NCI-H2227 treated with DMSO at 0.1 percent for 48 hours (cell line): ENCODE data around the gene IL27RA.
A peak's percentile ranks its signal among the peaks of the same experiment; 100 is the strongest.

Experiments used
- DNase-seq: peaks from one replicate; lab custom pipeline; 2025; lab: John Stamatoyannopoulos, UW

Gene IL27RA

DNA sequence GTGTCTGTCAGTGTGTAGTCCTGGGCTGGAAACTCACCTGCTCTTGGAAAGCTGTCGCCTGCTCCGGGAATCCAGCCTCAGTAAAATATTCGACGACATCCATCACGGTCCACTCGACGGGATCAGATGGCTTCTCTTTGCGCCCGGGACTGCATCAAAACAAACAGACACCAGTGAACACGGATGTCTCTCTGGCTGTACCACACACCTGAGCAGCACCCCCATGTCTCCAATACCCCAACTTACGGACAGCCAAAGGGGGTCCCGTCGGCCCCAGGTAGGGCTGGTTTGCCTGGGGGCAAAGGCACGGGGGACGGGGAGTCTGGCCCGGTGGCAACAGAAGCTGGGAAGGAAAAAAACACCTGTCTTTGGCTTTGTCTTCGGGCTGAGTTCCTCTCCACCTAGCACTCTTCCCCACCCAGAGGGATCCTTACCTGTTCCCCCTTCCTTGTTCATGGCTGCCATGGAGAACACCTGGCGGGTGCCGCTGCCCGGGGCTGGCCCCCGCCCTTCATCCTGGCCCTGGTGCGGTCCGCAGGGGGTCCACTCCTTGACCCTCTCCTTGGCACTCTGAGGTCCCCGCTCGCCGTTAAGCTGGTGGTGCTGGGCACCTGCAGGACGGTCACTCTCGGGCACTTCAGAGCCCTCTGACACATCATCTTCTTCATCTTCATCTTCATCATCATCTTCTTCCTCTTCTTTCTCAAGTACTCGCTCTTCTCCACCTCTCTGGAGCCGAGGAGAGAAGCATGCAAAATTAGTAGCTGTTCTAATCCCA is 57.3 kb downstream of the IL27RA start:
- no peak for DNase-seq

DNA sequence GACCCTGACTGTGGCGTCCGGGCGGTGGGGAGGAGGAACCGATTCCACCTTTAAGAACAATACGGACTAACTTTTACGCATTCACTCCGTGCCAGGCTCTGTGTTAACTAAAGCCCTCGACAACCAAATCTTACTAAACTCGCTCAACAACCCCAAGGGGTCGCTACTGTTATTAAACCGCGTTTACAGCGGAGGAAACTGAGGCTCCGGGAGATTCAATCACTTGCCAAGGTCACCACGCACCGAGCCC is 57.8 kb downstream of the IL27RA start:
- DNase-seq, result no peak

DNA sequence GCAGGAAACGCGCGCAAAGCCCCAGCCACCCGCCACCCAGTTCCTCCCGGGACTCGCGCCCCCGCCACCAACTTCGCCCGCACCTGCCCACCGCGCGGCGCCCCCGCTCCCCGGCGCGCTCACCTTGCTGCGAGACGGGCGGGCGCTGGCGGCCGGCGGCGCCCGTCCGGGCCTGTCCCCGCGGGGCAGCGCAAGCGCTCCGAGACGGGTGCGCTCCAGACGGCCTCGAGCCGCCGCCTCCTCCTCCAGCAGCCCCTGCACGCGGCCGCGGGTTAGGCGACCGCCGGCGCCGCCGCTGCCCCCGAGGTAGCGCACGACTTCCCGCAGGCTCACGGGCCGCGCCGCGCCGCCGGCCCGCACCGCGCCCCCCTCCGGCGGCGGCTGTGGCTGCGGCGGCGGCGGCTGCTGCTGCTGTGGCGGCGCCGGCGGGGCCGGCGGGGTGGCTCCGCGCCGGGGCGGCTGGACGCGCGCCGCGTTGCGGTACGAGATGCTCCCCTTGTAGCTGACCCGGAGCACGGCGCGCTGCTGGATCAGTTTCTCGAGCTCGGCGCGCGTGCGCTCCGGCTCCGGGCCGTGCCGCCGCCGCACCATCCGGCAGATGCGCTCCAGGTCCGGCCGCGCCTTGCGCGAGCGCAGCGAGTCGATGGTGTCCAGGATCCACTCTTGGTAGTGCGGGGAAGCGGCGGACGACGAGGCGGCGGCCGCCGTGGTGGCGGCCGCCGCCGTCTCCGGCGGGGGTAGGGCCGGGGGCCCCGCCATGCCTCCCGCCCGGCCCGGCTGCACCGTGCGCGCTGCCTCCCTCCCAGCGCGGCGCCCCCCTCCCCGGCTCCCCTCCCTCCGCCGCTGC is 58.3 kb downstream of the IL27RA start:
- DNase-seq, result no peak

DNA sequence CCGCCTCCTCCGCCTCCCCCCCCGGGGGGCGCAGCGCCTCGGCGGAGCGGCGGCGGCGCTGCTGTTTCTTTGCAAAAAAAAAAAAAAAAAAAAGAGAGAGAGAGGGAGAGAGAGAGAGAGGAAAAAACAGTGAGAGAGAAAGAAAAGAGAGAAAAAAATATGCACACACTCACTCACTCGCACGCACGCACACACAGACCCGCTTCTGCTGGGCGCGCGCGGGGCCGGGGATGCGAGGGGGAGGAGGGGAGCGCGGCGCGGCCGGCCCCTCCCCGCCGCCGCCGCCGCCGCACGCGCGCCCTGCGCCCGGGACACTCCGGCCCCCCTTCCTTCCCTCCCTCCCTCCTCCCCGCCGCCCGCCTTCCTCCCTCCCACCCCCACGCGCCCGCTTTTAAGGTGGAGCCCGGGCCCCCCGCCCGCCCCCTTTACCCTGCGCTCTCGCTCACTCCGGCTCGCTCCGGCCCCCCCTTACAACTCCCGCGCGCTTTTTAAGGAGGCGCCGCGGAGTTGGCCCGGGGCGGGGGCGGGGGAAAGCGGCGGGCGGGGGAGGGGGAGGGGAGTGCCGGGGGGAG is 59.0 kb downstream of the IL27RA start, which contains the start of gene SAMD1:
Gene SAMD1 (minus strand): TSS at position 243 of the 572 bp plus-strand sequence.
- peak; percentile 70 for DNase-seq

DNA sequence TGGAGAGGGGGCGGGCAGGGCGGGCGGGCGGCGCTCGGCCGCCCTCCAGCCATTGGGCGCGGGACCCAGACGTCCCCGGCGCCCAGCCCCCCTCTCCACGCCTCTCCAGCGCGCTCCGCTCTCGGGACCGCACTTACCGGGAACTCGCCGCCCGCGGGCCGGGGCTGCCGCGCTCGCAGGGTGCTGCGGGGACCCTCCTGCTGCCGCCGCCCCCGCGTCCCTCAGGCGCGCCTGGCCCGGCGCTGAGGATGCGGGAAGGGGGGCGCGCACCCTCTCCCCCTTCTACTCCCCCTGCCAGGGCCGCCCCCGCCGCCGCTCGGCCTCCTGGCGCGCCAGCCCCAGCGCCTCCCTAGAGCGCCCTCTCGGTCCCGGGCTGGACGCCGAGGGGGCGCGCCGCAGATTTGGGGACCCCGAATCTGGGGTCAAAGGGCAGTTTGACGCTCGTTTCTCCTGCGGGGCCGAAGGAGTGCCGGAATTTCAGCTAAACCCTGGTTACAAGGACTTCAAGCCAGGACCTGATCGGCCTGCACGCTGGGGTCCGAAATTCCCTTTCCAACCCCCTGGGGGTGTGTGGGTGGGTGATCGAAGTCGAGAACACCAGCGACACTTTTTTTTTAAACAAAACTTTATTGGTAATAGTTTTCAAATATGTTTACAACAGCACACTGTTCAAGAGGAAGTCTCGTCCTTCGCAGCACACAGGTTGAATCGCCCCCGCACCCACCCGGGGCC is 59.7 kb downstream of the IL27RA start:
- peak; percentile 11 for DNase-seq

DNA sequence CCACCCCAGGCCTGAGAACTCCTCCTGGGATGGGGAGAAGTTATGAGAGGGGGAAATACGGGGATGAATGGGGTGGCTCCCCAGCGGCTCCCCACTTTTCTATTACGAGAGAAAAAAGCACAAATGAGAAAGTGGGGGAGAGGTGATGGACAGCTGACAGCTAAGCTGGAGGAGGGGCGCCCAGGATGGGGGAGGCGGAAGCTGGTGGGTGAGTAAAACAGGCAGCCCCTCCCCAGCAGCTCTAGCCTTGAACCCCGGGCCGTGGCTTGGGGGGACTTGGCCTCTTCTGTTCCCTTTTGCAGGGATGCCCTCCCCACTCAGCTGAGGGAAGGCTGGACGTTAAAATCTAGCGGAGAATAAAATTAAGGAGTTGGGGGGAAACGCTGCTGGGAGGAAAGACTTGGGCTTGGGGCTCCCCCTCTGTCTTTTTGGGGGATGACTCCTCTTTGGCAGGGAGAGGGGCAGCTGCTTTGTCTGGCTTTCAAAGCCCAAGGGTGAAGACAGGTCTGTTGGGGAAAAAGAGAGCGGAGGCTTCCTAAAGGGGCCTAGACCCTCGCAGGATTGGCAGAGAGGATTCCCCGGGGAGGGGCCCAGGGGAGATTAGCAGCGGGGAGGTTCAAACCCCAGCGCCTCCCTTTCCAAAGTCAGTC is 60.4 kb downstream of the IL27RA start:
- DNase-seq, result no peak

DNA sequence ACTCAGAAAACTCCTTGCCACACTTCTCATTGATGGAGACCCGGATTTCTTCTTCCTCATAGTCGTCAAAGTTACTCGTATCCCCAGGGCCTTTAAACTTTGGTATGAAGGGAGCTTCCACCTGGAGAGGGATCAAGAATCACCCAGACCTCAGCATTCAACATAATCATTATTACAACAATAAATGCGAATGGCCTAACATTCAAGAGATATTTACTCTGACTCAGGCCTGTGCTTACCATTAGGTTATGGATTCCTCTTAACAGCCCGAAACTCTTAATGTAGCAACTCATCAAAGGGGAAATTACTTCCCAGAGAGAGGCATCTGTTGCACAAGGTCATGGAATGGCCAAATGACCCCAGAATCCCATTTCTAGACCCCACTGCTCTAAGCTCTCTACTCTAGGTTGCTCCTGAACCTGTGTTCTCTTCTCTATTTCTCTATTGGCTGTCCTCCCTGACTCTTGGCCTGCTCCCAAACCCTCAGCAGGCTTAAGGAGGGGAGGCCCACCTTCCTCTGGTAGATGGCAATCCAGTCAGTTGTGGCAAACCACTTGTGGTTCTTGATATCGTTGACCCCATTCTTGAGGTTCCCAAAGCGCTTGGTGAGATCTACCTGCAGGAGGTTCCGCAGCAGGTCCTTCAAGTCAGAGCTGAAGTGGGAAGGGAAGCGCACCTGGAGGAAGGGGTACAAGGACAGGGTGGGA is 61.7 kb downstream of the IL27RA start:
- no peak for DNase-seq

DNA sequence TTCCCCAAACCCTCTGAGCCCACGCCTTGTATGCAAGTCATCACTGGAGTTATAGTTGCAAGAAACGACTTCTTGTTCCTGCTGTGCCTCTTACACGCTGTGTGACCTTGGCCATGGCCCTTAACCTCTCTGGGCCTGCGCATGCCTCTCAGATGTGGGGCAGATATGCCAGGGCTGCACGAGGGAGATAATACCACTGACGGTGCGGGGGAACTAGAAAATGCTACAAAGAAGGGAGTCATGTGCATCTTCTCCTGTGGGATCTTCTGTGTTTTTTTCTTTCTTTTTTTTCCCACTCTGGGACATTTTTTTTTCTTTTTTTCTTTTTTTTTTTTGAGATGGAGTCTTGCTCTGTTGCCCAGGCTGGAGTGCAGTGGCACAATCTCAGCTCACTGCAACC is 63.3 kb downstream of the IL27RA start:
- DNase-seq, result no peak

DNA sequence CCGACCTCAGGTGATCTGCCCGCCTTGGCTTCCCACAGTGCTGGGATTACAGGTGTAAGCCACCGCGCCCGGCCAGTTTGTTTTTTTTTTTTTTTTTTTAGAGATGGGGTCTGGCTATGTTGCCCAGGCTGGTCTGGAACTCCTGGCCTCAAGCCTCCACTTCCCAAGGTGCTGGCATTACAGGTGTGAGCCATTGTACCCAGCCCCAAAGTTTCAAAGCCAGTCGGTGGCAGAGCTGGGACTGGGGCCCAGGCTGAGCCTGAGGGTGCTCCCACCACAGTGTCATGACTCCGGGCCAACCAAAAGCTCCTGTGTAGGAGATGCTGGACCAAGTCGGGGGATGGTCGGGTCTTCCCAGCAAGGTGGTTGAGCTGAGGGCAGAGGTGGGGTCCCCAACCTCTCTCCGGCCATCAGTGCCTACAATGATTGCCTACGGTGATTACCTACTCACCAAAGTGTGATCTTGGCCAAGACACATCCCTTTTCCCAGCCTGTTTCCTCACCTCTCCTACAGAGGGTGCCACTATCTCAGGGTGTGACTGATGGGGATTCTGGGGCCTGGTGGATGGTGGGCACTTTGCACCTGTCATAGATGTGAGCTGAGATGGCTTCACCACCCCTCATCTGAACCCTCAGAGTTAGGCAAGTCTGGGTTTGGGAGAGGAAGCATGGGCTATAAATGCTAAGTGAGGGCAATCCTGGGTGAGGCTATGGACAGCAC is 64.9 kb downstream of the IL27RA start:
- DNase-seq, result no peak

DNA sequence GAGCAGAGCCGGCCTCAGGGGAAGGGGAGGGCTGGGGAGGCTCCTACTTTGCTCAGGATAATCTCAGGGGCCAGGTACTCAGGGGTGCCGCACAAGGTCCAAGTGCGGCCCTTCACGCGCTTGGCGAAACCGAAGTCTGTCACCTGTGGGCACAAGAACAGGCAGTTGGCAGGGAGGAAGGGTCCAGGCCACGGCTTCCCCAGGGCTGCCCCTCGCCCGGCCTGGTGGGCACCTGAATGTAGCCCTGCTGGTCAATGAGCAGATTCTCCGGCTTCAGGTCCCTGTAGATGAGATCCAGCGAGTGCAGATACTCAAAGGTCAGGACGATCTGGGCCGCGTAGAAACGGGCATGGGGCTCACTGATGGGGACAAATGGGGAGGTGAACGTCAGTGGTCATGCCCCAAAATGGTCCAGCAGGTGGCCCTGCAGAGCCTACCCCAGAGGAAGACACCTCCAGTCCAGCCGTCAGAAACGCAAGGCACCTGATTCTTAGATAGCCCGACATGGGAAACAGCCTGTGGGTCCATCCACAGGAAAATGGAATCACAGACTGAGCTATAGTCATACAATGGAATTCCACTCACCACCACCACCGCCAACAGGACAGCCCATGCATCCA is 66.1 kb downstream of the IL27RA start:
- DNase-seq, result no peak

DNA sequence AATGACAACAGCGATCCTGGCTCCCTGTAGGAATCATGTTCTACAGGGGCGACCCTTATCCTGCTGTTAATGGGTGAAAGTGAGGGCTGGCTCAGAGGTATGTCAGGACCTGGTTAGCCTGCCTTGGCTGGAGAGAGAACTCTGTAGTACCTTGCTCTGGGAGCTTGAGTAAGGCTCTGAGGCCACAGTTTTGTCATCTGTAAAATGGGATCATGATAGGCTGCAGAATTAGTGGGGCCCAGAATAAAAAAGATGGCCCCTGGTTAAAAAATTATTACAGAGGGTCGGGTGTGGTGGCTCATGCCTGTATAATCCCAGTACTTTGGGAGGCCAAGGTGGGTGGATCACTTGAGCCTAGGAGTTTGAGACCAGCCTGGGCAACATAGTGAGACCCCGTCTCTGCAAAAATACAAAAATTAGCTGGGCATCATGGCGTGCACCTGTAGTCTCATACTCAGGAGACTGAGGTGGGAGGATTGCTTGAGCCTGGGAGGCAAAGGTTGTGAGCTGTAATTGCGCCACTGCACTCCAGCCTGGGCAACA is 69.5 kb downstream of the IL27RA start:
- DNase-seq, result no peak

DNA sequence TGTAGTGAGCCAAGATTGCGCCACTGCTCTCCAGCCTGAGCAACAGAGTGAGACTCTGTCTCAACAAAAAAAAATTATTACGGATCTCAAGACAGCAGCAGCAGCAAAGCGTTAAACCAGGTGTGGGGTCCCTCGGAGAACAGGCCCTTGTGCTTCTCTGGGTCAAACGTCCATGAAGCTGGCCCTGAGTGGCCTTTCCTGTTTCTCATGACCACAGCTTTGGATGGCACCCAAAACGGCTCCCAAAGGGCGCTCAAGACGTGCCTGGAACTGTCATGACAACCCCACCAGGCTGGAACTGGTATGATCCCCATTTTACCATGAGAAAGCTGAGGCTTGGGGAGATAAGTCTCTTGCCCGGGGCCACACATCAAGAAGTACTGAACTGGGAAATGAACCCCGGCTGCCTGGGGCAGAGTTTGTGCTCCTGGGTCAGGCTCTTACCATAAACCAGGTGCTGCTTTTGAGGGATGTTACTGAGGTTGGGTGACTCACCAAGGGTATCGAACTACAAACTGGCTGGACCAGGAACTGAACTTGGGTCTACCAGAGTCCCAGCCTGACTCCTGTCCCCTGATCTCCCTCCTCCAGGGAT is 70.6 kb downstream of the IL27RA start:
- DNase-seq, result no peak

DNA sequence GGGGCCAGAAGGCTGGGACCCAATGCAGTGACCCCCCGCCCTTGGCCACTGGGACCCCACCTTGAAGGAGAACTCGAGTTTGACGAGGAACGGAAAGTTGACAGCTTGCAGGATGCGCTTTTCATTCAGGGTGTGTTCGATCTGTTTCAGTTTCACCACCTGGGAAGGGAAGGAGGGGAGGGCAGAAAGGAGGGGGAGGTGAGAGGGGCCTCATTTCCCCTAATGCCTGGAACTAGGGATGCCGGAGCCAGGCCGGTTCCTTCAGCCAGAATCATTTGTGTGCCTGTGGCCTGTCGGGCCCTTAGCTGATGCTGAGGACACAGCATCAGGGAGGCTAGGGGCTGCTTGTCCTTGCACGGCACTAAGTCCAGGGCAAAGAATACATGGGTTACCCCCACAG is 71.2 kb downstream of the IL27RA start:
- DNase-seq, result no peak
